NCI-H774 (cell line): ENCODE results near the gene JDP2.
A peak's percentile ranks its signal among the peaks of the same experiment; 100 is the strongest.

Source experiments
- DNase-seq: peaks from one replicate; lab custom pipeline; 2025; lab: John Stamatoyannopoulos, UW

Gene JDP2

DNA sequence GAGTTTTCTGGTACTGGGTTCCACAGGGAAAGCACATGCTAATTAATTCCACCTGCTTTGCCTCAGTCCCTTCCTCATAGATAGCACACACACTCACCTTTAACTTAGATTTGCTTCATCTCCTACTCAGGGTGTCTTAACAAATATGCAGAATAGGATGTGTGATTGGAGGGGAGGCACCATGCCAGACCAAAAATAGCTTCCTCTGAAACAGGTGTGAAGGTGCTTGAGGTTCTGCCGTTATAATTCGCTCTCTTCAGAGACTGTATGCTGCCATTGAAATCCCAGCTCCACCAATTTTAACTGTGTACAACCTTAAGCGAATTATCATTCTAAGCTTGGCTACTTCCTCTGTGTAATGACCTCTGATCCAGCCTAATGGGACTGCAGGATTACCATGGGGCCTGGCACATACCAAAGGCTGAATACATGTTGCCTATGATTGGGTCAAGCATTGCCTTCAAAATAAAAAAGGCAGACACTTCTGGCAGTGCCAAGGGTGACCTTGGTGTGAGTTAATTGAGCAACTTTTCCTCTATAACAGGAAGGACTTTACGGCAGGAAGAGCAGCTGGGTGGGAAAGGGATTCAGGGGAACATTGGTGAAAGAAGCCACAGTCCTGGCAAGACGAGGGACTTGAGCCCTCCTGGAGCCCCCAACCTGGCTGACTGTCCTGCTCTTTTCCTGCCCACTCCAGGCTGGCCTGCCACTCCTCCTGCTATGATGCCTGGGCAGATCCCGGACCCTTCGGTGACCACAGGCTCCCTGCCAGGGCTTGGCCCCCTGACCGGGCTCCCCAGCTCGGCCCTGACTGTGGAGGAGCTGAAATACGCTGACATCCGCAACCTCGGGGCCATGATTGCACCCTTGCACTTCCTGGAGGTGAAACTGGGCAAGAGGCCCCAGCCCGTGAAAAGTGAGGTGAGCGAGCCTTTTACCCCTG lies 9.7 kb downstream of the JDP2 start:
- DNase-seq = no peak

DNA sequence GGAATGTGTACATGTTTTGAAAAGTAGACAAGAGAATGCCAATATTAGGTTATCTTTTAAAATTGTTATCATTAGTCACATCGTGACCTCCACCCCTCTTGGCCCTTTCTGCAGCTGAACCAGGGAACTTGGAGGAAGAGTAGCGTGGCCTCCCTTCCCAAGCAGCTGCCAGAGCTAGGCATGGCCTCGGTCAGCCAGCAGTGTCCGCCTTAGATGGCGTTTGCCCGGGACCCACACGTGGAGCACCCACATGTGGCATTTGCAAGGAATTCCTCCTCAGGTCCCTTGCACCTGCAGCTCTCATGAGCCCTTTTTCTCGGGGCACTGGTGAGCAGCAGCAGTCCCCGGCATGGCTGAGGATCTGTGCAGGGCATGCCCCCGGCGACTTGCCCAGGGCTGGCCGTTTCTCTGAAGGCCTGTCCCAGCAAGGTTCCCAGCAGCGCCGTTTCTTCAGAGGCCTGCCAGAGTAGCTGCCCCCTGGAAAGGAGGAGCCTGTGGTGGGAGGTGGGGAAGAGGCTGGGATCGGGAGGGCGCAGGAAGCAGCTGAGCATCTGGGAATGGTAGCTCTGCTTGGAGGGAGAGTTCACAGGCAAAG lies 10.8 kb downstream of the JDP2 start:
- no peak for DNase-seq

DNA sequence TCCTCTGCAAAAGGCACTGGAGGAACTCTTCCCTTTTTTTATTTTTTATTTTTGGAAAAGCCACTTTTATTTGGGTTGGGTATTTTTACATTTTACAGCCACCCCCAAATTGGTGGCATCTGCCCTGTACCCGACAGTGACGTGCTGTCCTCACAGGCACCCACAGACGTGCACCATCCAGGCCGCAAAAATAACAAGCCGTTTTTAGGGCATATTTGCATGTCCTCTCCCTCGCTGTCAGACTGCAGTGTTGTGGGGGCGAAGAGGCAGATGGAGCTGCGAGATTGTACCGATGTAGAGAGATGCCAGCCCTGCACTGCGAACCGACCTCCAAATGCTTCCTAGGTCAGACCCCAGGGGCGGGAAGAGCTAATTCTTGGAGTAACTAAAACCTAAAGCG lies 12.2 kb downstream of the JDP2 start:
- no peak for DNase-seq

DNA sequence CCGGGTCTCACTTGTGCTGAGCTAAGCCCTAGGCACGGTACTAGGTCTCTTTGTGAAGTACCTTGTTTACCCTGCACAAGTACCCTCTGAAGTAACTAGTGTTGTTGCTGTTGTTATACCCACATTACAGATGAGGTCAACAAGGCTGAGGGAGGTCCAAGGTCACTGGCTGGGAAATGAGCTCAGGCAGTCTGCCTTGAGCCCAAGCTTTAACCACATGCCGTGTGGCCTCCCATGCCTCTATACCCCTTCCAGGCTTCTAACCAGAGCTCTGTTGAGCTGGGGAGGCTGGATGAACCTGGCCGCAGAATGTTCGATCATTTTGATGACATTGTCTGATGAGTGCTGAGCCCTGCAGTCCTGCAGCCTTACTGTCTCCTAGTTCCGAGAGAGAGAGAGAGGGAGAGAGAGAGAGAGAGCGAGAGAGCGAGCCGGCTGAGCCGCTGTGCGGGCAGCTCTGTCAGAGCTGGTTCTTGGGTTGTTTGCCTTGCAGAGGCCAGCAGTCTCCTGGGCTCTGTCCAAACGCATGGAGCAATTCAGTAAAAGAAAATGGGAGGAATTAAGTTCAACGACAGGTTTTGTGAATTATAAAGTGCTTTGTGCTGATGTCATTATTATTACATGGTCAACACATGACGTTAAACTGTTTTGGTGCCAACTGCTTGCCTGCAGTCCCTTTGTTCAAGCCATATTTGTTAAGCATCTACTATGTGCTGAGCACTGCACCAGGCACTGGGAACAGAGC lies 13.1 kb downstream of the JDP2 start:
- DNase-seq = no peak

DNA sequence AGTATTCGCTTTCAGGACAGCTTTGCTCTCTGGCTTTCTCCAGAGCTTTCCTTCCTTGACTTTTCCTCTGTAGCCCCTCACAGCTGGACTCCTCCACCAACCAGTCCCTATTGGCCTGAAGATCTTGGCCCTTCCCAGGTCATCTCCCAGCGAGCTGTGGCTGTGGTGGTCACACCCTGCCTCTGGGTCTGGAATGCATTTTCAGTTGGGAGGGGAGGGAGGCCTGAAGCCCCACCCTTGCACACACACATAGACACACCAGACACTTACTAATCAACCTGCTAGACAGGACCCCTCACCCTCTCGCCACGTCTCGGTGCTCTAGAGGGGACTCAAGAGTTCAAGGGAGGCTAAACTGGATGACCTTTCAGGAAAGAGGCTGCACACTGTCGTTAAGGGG lies 13.9 kb downstream of the JDP2 start:
- no peak for DNase-seq

DNA sequence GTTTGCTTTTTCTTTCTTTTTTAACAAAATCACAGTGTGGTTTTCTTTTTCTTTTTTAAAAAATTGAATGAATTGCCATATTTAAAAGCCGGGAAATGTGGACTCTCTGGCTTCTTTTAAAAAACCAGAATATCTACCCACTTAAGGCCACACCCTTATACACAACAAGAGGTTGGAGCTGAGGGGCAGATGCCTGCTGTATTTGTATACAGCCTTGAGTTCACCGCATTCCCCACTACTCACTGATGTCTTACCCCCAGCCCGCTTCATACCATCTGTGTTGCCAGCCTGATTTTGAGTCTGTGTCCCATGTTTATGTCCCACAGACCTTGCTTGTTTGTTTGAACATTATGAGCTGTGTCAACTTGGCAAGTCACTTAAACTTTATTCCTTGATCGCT lies 14.3 kb downstream of the JDP2 start:
- DNase-seq = no peak

DNA sequence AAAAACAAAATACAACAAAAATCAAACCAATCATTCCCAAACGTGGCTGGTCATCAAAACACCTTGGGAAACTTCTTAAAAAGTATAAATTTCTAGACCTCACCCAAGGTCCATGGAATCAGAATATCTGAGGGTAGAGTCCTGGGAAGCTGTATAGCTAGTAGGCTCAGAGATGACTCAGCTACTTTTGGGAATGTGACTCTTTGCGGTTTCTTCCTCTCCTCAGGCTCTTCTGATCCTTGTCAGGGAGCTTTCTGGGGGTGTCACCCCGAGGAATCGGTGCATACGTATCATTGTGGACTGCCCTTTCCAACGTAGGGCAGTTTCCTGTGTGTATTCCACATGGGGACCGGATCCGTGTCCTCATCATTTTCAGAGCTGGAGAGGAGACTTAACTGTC lies 14.8 kb downstream of the JDP2 start:
- no peak for DNase-seq

DNA sequence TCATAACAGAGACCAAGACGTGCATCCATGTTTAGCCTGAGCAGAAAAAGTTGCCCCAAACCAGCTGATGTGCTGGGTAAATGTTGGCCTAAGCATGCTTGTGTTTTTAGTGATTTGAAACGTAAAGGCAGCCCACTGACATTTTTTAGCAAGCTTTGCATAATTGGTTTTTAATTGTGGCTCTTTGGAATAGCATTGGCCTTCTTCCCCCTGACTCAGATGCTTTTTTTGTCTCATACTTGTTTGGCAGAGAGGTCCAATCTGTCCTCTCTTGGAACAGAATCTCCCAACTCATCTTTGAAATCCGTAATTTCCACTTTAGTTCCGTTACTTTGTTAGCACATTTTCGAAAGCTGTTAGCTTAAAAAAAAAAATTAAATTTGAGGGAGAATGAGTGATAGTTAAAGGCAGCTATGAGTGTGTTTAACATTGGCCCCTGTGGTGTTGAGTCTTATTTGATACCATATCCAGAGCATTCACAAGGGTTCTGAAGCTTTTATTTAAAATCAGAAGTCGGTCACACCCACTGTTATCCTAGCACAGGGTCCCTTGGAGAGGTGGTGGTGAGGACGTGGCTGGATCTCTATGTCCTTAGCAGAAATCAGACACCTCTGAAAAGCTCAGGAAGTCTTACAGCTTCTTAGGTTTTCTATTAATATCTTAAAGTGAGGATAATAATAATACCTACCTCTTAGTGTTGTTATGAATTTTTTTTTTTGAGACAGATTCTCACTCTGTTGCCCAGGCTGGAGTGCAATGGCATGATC lies 15.6 kb downstream of the JDP2 start:
- no peak for DNase-seq

DNA sequence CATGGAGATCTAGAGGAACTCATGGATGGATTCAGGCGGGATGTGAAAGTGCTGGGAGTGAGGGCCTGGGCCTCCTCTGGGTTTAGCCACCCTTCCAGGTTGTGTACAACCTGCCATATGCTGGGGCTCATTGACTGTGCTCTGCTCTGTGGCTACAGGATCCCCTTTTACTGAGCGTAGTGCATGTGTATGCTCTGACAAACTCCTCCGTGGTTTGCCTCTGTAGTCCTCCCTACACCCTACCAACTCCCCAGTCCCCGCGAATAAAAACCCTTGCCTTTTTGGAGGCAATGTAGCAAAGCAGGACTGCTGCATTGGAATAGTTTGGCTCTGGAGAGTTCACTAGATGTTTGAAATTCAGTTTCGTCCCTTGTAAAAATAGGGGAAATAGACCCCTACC lies 17.4 kb downstream of the JDP2 start:
- DNase-seq = no peak

DNA sequence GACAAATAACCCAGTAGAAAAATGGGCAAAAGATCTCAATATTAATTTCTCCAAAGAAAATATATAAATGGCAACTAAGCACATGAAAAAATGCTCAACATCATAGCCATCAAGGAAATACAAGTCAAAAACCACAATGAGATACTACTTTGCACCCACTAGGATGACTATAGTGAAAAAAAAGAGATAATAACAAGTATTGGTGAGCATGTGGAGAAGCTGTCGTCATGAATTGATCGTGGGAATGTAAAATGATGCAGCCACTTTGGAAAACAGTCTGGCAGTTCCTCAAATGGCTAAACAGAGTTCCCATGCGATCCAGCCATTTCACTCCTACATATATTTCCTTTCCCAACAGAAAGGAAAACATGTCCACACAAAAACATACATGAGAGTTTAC lies 18.1 kb downstream of the JDP2 start:
- no peak for DNase-seq

DNA sequence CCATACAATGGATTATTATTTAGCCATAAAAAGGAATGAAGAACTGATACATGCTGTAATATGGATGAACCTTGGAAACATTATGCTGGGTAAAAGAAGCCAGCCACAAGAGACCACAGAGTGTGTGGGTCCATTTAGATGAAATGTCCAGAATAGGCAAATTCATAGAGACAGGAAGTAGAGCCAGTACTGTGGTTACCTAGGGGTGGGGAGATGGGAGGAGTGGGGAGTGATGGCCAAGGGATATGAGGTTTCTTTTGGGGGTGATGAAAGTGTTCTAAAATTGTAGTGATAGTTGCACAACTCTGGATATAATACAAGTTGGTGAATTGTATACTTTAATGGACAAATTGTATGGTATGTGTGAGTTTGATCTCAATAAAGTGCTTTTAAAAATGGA lies 18.6 kb downstream of the JDP2 start:
- no peak for DNase-seq

DNA sequence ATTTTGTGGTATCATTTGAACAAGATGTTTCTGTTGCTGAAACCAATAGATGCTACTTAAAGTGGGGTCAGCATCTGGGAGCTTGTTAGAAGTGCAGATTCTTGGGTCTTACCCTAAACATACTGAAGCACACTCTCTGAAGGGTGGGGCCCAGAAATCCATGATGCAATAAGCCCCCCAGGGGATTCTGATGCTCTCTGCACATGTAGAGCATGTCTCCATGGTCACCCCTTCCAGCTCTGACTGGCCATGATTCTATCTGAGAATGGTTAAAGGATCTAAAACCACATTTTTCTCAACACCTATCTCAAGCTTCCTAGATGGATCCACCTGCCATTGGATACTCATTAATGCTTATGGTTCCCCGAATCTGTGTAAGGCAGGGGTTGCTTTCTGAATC lies 20.4 kb downstream of the JDP2 start:
- no peak for DNase-seq

DNA sequence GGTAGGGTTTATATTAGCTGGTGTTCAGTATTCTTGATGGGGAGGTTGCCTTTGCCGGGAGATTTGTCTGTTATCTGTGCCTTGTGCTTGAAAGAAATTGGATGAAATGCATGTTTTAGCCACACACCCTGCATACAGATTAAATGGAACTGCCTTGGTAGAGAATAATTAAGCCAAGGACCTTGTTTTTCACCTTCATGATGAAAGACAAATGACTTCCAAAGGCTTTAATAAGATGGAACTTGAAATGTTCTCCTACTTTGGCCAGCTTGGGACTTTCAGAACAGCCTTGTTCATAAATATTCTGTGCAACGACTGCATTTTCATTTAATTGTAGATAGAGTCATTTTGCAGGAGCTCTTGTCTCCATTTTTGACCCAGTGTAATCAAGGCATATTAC lies 21.2 kb downstream of the JDP2 start:
- DNase-seq = no peak

DNA sequence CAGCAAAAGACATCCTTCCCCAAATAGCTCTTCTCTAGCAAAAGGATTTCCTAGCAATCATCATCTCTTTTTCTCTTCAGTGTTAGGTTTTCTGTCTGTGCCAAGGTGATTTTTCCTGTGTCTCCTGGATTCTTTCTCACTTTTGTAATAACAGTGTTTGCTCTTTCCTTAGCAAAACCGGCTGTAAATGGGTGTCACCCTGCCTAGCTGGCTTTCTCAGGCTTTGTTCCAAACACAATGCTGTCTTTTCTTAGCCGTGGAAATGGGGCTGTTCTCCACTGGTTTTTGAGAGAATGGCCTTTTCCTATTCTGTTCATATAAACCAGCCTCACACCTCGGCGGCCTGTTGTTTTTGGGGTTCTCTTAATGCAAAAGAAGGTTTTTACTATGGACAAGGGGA lies 21.9 kb downstream of the JDP2 start:
- no peak for DNase-seq

DNA sequence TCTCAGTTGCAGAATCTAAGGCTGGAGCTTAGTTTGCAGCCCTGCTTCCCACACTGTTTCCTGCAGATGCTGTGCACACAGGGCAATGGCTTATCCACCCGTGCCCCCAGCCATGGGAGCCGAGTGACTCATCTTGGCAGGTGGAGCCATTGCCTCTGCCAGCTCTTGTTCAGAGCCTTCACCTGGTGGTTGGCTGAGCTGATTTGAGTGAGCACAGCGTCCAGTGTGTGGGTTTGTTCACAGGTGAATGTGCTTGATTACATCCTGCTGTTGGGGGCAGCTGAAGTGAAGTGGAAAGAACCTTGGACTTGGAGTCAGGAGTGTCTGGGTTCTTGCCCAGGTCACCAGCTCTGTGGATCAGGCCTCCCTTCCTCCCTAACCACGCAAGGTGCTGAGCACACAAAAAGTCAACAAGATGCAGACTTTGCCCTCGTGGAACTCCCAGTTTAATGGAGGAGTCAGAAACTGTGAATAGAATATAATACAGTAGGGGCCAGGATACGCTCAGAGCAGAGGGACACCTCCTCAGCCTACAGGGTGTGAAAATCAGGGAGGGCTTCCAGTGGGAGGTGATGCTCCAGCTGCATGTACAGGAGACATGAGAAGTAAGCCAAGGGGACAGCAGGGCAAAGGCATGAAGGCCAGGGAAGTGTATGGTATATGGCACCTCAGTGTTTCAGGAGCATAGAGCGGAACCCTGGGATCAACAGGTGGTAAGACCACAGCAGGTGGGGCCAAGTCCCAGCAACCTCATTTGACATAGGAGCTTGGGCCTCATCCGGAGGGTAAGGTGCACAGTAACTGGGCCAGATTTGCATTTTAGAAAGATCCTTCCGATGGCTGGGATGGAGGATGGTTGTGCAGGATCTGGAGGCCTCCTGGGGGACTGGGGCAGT lies 22.8 kb downstream of the JDP2 start:
- peak; percentile 33 for DNase-seq

DNA sequence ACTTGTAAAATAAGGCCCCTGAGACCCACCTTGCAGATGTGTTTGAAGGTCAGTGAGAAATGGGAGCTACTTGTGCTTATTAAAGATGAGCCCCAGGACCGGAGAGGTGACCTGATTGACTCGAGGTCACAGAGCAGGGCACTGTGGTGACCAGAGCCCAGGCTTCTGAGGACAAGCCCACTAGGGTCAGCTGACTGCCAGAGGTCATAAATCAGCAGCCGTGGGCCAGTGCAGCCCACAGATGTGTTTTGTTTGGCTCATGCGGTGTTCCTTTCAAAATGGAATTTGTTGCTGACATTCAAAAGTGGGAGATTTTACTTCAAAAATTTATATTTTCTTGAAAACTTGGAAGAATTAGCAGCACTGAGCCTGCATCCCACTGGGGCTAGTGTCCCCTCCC lies 24.5 kb downstream of the JDP2 start:
- DNase-seq = no peak

DNA sequence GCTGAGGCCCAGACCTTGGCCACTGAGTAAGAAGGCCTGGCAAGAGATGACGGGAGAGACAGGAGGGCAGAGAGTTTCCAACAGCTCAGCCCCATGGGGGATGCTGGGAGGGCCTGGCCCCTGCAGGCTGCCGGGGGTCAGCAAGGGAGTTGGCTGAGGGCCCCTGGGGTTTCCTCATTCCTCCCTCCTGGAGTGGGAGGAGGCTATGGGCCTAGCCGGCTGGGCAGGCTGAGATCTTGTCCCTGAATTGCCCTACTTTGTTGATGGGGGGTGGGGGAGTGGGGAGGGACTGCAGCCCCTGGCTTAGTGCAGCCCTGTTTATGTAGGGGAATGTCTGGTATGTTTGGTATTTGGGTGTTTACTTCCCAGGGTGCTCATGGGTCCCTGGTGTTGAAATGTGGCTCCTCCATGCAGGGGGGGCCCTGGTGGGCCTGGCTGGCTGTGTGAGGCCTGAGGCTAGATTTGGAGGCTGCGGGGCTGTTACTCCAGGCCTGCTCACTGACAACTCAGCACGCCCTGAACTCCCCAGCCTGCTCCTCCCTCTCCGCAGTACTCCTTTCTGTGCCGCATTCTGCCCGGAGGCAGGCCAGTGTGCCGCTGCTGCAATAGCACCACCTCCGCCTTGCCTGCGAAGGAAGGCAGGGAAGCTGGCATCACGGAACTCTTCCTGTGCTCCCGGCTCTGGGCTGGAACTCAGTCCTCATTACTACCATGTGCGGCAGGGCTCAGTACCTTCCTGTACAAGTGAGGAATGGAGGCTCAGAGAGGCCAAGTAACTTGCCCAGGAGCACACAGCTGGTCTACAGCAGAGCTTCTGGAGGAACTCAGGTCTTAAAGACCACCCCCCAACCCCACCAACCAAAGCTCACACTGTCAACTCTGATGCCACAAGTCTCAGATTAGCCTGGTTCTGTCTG lies 25.3 kb downstream of the JDP2 start:
- no peak for DNase-seq

DNA sequence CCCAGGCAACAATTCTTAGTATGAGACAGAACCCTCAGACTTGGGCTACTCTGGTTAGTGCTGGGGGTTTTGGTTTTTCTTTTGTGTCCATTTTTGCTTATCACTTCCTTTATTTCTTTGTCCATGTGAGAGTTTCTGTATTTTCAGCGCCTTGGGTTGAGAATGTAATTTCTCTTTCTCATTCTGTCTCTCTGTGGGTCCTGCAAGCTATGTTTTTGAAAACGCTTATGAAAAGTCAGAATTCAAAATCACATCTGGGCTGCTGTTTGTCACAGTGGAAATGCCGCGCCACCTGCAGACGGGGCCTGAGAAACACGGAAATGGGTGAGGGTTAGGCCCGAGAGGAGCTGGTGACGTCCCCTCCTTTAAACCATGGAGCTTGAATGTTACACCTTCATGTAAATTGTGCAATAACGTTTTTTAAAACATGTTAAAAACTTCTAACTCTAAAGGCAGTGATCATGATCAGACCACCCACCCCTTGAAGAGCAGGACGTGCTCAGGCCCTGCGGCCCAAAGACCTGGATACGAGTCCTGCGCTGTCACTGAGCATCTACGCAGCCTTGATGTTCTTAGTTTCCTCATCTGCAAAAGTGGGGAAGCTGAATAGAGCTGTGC lies 26.1 kb downstream of the JDP2 start:
- DNase-seq = no peak

DNA sequence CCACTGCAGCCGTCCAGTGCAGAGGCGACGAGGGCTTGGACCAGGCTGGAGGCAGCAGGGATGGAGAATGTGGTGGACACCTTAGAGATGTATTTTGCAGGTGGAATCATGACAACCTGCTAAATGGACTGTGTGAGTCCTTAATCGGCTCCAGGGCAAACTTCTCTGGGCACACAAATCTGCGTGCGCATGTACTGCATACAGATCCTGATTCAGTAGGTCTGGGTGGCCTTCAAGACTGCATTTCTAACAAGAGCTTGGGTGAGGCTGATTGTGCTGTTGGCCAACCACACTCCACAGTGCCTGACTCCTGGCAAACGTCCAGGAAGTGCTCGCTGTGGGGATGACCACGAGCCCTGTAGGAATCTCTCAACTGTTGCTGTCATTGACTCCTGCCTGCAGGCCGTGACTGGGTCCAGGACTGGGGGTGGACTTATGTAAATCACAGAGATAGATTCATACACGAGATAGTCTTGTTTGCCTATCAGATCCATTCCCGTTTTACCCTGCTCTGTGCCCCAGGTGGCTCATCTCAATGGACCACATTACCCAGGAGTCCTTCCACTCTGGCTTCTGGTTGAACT lies 27.2 kb downstream of the JDP2 start:
- no peak for DNase-seq
